Activated CD8-positive, alpha-beta memory T cell treated with anti-CD3 and anti-CD28 coated beads, Interleukin-2, amount 50 U/mL, for 4 hours (primary cell): ENCODE data around the gene CYLD.

Experiments used
- DNase-seq: peaks from one replicate; pipeline ENCODE4 v3.0.0-alpha.2; 2020

The CYLD gene

GRCh38 chr16:50821586-50821985 lies 79.7 kb downstream of the CYLD start:
- no peak for DNase-seq

- no peak for DNase-seq
Observed at GRCh38 chr16:50822671-50823070, 80.8 kb downstream of the CYLD start.

- DNase-seq: no peak
Observed at GRCh38 chr16:50826797-50827316, 85.0 kb downstream of the CYLD start.

- DNase-seq: no peak
Observed at GRCh38 chr16:50828164-50828702, 86.3 kb downstream of the CYLD start.

GRCh38 chr16:50830698-50831097 lies 88.8 kb downstream of the CYLD start:
- no peak for DNase-seq

- no peak for DNase-seq
Observed at GRCh38 chr16:50831751-50832150, 89.9 kb downstream of the CYLD start.

- no peak for DNase-seq
Observed at GRCh38 chr16:50833929-50834328, 92.0 kb downstream of the CYLD start.

- no peak for DNase-seq
Observed at GRCh38 chr16:50834701-50835100, 92.8 kb downstream of the CYLD start.

- no peak for DNase-seq
Observed at GRCh38 chr16:50835358-50836060, 93.6 kb downstream of the CYLD start.

GRCh38 chr16:50836121-50836621 lies 94.3 kb downstream of the CYLD start:
- no peak for DNase-seq

GRCh38 chr16:50837324-50837723 lies 95.4 kb downstream of the CYLD start:
- DNase-seq: no peak

GRCh38 chr16:50838165-50838564 lies 96.3 kb downstream of the CYLD start:
- DNase-seq: no peak

GRCh38 chr16:50838885-50839284 lies 97.0 kb downstream of the CYLD start:
- no peak for DNase-seq

- DNase-seq: no peak
Observed at GRCh38 chr16:50839356-50839755, 97.5 kb downstream of the CYLD start.

- DNase-seq: no peak
Observed at GRCh38 chr16:50839920-50840729, 98.2 kb downstream of the CYLD start.

- DNase-seq: peak; percentile 33
Observed at GRCh38 chr16:50841081-50841886, 99.4 kb downstream of the CYLD start.

- no peak for DNase-seq
Observed at GRCh38 chr16:50842013-50842505, 100.2 kb downstream of the CYLD start.

GRCh38 chr16:50842589-50842988 lies 100.7 kb downstream of the CYLD start:
- DNase-seq: no peak

- DNase-seq: no peak
Observed at GRCh38 chr16:50844840-50845239, 103.0 kb downstream of the CYLD start.

- DNase-seq: no peak
Observed at GRCh38 chr16:50845296-50845695, 103.4 kb downstream of the CYLD start.

GRCh38 chr16:50846511-50846910 lies 104.6 kb downstream of the CYLD start:
- no peak for DNase-seq

GRCh38 chr16:50847166-50847565 lies 105.3 kb downstream of the CYLD start:
- no peak for DNase-seq
